ENCODE measurements around the gene LDLRAD4.

LDLRAD4 gene

DNA sequence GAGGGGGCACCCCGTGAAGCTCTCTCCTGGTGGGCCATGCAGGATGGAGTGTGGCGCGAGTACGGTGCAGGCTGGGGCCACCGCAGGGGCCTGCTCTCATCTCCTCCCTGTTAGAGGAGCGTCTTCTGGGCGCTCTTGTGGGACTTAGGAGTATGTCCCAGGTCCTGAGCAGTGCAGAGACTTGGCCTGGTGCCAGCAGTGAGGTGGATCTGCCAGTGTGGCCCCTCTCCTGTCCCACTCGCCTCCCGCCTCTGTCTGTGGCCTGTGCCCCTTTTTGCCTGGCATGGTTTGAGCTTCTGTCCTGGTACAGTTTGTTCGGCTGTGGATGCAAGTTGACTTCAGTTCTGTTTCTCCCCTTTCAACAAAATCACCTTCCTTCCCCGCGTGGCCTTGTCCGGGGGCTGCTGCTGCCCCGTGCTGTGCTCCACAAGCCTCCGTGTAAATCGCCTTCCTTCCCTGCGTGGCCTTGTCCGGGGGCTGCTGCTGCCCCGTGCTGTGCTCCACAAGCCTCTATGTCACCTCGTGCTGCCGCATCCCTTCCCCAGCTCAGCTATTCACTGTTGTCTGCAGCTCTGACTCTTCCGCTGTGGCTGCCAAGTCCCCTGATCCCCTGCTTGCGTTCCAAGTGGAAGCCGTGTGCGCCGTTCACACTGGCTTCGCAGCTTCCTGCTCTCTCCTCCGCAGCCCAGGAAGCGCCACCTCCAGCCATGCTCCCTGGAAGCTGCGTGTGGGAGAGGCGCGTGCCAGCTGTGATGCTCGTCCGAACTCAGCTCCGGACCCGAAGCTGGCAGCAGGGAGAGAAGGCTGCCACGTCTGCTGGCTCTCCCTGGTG lies 13.7 kb downstream of the LDLRAD4 start:
- DNase-seq (ENCODE audit: low read depth in 1 of 2, low spot score in 1 of 2) = no peak
- TF ChIP-seq GABPA (IDR thresholded peaks at IDR 0.05; ENCODE audit: low read depth) (no peak), SPI1 (IDR thresholded peaks at IDR 0.05; ENCODE audit: borderline replicate concordance, low read depth) (no peak), POLR2AphosphoS5 (IDR thresholded peaks at IDR 0.05; ENCODE audit: low read depth) (no peak)
- TF ChIP-seq, protein P1, sequence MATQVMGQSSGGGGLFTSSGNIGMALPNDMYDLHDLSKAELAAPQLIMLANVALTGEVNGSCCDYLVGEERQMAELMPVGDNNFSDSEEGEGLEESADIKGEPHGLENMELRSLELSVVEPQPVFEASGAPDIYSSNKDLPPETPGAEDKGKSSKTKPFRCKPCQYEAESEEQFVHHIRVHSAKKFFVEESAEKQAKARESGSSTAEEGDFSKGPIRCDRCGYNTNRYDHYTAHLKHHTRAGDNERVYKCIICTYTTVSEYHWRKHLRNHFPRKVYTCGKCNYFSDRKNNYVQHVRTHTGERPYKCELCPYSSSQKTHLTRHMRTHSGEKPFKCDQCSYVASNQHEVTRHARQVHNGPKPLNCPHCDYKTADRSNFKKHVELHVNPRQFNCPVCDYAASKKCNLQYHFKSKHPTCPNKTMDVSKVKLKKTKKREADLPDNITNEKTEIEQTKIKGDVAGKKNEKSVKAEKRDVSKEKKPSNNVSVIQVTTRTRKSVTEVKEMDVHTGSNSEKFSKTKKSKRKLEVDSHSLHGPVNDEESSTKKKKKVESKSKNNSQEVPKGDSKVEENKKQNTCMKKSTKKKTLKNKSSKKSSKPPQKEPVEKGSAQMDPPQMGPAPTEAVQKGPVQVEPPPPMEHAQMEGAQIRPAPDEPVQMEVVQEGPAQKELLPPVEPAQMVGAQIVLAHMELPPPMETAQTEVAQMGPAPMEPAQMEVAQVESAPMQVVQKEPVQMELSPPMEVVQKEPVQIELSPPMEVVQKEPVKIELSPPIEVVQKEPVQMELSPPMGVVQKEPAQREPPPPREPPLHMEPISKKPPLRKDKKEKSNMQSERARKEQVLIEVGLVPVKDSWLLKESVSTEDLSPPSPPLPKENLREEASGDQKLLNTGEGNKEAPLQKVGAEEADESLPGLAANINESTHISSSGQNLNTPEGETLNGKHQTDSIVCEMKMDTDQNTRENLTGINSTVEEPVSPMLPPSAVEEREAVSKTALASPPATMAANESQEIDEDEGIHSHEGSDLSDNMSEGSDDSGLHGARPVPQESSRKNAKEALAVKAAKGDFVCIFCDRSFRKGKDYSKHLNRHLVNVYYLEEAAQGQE (IDR thresholded peaks at IDR 0.05; ENCODE audit: insufficient replicate concordance, low read depth) = no peak
- TF ChIP-seq, protein P2, sequence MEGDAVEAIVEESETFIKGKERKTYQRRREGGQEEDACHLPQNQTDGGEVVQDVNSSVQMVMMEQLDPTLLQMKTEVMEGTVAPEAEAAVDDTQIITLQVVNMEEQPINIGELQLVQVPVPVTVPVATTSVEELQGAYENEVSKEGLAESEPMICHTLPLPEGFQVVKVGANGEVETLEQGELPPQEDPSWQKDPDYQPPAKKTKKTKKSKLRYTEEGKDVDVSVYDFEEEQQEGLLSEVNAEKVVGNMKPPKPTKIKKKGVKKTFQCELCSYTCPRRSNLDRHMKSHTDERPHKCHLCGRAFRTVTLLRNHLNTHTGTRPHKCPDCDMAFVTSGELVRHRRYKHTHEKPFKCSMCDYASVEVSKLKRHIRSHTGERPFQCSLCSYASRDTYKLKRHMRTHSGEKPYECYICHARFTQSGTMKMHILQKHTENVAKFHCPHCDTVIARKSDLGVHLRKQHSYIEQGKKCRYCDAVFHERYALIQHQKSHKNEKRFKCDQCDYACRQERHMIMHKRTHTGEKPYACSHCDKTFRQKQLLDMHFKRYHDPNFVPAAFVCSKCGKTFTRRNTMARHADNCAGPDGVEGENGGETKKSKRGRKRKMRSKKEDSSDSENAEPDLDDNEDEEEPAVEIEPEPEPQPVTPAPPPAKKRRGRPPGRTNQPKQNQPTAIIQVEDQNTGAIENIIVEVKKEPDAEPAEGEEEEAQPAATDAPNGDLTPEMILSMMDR (IDR thresholded peaks at IDR 0.05; ENCODE audit: insufficient read depth, low read length) = no peak
- H3K4me3 ChIP-seq (replicated peaks; ENCODE audit: insufficient read depth, low read length) = no peak overlapping the region
- H3K27ac ChIP-seq (replicated peaks) = no peak overlapping the region
- no peaks in the 10 kb centered on the region for H3K27me3 ChIP-seq (ENCODE audit: insufficient read depth, poor library complexity, severe bottlenecking)

DNA sequence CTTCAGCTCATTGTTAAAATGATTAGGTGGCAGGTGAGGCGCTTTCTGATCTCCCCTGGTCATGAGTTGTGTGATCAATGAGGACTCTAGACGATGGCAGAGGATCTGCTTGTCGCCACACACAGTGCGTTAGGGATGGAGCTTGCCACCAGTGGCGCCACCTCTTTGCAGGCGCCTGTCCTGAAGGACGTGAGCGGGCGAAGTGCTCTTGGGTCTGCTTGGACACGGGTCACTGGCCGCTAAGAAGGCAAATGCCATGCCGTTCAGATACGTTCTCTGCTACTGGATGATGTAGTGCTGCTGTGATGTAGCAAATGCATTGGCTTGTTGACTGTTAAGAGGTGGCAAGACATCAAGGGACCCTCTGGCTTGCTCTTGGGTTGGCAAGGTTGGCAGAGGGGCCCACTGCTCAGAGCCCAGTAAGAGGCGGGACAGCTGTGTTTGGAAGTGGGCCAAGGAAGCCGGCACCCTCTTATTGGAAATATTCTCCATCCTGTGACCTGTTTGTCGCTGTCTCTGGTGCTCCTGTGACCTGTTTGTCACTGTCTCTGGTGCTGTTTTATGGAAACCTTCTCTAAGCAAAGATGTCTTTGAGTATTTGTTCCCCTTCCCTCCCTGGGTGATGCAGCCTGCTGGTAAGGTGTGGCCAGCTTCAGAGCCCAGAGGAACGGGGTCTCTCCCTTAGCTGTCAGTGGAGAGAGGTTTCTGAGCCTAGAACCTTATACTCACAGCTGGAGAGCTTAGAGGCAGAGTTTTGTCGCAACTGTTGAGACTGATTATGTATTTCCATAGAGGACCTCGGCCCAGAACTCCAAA lies 14.6 kb downstream of the LDLRAD4 start:
- H3K4me3 ChIP-seq (replicated peaks; ENCODE audit: insufficient read depth, low read length) = no peak overlapping the region
- TF ChIP-seq, protein P1 (IDR thresholded peaks at IDR 0.05; ENCODE audit: insufficient replicate concordance, low read depth) = peak; percentile 65
- TF ChIP-seq POLR2AphosphoS5 (IDR thresholded peaks at IDR 0.05; ENCODE audit: low read depth) (no peak), SPI1 (IDR thresholded peaks at IDR 0.05; ENCODE audit: borderline replicate concordance, low read depth) (no peak), GABPA (IDR thresholded peaks at IDR 0.05; ENCODE audit: low read depth) (no peak)
- TF ChIP-seq, protein P2 (IDR thresholded peaks at IDR 0.05; ENCODE audit: insufficient read depth, low read length) = no peak

DNA sequence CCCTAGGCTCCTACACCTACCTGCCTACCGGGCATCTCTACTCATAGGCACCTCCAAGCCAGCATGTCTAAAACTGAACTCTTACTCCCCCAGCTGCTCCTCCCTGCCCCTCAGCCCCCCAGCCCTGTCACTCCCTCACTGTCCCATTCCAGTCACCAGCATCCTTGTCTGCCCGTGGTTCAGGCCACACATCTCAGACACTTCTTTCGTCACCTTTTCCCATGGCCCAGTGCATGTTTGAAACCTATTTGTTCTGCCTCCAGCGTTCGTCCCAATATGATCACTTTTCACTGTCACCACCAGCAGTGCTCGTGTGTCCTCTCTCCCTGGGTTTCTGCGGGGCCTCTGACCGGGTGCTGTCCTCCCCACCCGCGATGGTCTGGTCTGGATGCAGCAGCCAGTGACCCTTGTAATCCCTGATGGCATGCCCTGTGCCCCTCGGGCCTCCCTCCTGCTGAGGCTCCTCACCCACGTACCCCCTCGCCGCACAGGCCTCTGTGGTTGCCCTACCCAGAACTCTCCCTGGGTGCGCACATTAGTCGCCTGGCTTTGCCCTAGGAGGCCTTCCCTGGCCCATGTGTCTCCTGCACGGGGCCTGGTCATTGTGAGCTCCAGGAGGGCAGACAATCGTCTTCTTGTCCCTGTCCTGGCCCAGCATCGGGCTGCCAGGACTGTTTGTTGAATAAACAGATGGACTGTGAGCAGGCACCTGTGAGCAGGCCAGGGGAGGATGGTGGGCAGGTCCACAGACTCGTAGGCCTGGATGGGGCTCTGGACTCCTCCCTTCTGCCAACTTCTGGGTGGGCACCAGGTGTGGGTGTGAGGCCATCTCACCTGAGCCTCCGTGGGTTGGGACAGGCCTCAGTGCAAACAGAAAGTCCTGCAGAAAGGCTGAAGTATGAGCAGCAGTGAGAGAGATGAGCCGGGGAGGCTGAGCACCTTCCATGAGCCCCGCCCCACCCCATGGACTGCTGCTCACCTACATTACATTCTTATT lies 15.5 kb downstream of the LDLRAD4 start:
- Histone ChIP-seq H3K27ac (replicated peaks) (no peak overlapping the region), H3K4me3 (replicated peaks; ENCODE audit: insufficient read depth, low read length) (no peak overlapping the region), H3K27me3 (ENCODE audit: insufficient read depth, poor library complexity, severe bottlenecking) (peaks cover 2% of the 10 kb centered on the region)
- no peak for TF ChIP-seq GABPA (IDR thresholded peaks at IDR 0.05; ENCODE audit: low read depth)
- TF ChIP-seq SPI1 (IDR thresholded peaks at IDR 0.05; ENCODE audit: borderline replicate concordance, low read depth) = no peak
- TF ChIP-seq, protein P2 (IDR thresholded peaks at IDR 0.05; ENCODE audit: insufficient read depth, low read length) = no peak
- TF ChIP-seq, protein P1 (IDR thresholded peaks at IDR 0.05; ENCODE audit: insufficient replicate concordance, low read depth) = no peak
- no peak for TF ChIP-seq POLR2AphosphoS5 (IDR thresholded peaks at IDR 0.05; ENCODE audit: low read depth)
- DNase-seq (ENCODE audit: low read depth in 1 of 2, low spot score in 1 of 2) = no peak

More for the DNA sequence above, 14.6 kb downstream of the LDLRAD4 start:
- Histone ChIP-seq H3K27ac (replicated peaks) (no peak overlapping the region), H3K27me3 (ENCODE audit: insufficient read depth, poor library complexity, severe bottlenecking) (peaks cover 2% of the 10 kb centered on the region)
- DNase-seq (ENCODE audit: low read depth in 1 of 2, low spot score in 1 of 2) = no peak

Data from HL-60 (cell line).